Gastroesophageal sphincter (tissue), 3 donors: ENCODE data around the gene TRPC4AP.

Experiments
- CTCF ChIP-seq, 4 experiments: fragments of 200-600 bp in 2 of 4; fragments of 450-650 bp in 2 of 4; sonication (generic) in 1 of 4; IDR thresholded peaks; one replicate each; pipeline ENCODE4 v1.5.1; 2017 to 2019; ENCODE audit warnings: antibody characterized with exemption in 4 of 4, mild to moderate bottlenecking in 2 of 4, moderate library complexity in 2 of 4
- EP300 ChIP-seq: sonication (generic); formaldehyde crosslinking; IDR thresholded peaks from one replicate; pipeline ENCODE4 v1.6.1; 2017; ENCODE audit warnings: antibody characterized with exemption, mild to moderate bottlenecking
- POLR2A ChIP-seq, 2 donors: fragments of 450-650 bp; IDR thresholded peaks; one replicate each; pipeline ENCODE4 v1.6.1; 2017; ENCODE audit warnings: antibody characterized with exemption in 2 of 2, mild to moderate bottlenecking in 2 of 2, moderate library complexity in 1 of 2
- POLR2AphosphoS5 ChIP-seq: sonication (generic); formaldehyde crosslinking; IDR thresholded peaks from one replicate; pipeline ENCODE4 v1.6.1; 2017; ENCODE audit warnings: antibody characterized with exemption

- TF ChIP-seq CTCF (IDR thresholded peaks at IDR 0.05) = no peak
- TF ChIP-seq POLR2A (IDR thresholded peaks at IDR 0.05) = no peak
- TF ChIP-seq POLR2AphosphoS5 = no peak
- no peak for TF ChIP-seq EP300
Observed at GRCh38 chr20:35025116-35025515, 67.5 kb downstream of the TRPC4AP start.
